ENCODE results near the gene ADGB.
"Not testable (repeated sequence)": the region's sequence is repeated elsewhere in the genome, so short reads cannot be mapped to it uniquely, and the experiment has no call there.

ADGB gene

GRCh38 chr6:146850238-146850896 lies 251.6 kb downstream of the ADGB start:
- Histone ChIP-seq H3K36me3 (ENCODE audit: control insufficient read depth in 2 of 2, insufficient read depth in 2 of 2, low read length in 2 of 2) (no peaks in the 10 kb centered on the region), H3K27ac (ENCODE audit: low read length) (no peak overlapping the region)

GRCh38 chr6:146850981-146851380 lies 252.2 kb downstream of the ADGB start:
- Histone ChIP-seq H3K9me3 (ENCODE audit: control insufficient read depth in 2 of 2, low read length in 2 of 2) (no peaks in the 10 kb centered on the region), H3K27ac (ENCODE audit: low read length) (no peak overlapping the region), H3K27me3 (ENCODE audit: control insufficient read depth in 1 of 2, insufficient read depth in 2 of 2, low read length in 2 of 2) (no peaks in the 10 kb centered on the region)

More at GRCh38 chr6:146850238-146850896, 251.6 kb downstream of the ADGB start:
- Histone ChIP-seq H3K9me3 (ENCODE audit: control insufficient read depth in 2 of 2, low read length in 2 of 2) (no peaks in the 10 kb centered on the region), H3K4me1 (ENCODE audit: control insufficient read depth, insufficient read depth, low read length) (no peaks in the 10 kb centered on the region), H3K27me3 (ENCODE audit: control insufficient read depth in 1 of 2, insufficient read depth in 2 of 2, low read length in 2 of 2) (no peaks in the 10 kb centered on the region), H3K4me3 (ENCODE audit: low read length in 2 of 2) (no peak overlapping the region), H3K9ac (ENCODE audit: low read length in 2 of 2) (no peak overlapping the region)

GRCh38 chr6:146851837-146852236 lies 253.1 kb downstream of the ADGB start:
- Histone ChIP-seq H3K9me3 (ENCODE audit: control insufficient read depth in 2 of 2, low read length in 2 of 2) (no peaks in the 10 kb centered on the region), H3K4me1 (ENCODE audit: control insufficient read depth, insufficient read depth, low read length) (no peaks in the 10 kb centered on the region), H3K4me3 (ENCODE audit: low read length in 2 of 2) (no peak overlapping the region), H3K27me3 (ENCODE audit: control insufficient read depth in 1 of 2, insufficient read depth in 2 of 2, low read length in 2 of 2) (no peaks in the 10 kb centered on the region), H3K27ac (ENCODE audit: low read length) (no peak overlapping the region), H3K9ac (ENCODE audit: low read length in 2 of 2) (no peak overlapping the region), H3K36me3 (ENCODE audit: control insufficient read depth in 2 of 2, insufficient read depth in 2 of 2, low read length in 2 of 2) (no peaks in the 10 kb centered on the region)

More at GRCh38 chr6:146850981-146851380, 252.2 kb downstream of the ADGB start:
- no peak overlapping the region for H3K4me3 ChIP-seq (ENCODE audit: low read length in 2 of 2)
- no peaks in the 10 kb centered on the region for H3K4me1 ChIP-seq (ENCODE audit: control insufficient read depth, insufficient read depth, low read length)
- no peak overlapping the region for H3K9ac ChIP-seq (ENCODE audit: low read length in 2 of 2)
- no peaks in the 10 kb centered on the region for H3K36me3 ChIP-seq (ENCODE audit: control insufficient read depth in 2 of 2, insufficient read depth in 2 of 2, low read length in 2 of 2)

DNA sequence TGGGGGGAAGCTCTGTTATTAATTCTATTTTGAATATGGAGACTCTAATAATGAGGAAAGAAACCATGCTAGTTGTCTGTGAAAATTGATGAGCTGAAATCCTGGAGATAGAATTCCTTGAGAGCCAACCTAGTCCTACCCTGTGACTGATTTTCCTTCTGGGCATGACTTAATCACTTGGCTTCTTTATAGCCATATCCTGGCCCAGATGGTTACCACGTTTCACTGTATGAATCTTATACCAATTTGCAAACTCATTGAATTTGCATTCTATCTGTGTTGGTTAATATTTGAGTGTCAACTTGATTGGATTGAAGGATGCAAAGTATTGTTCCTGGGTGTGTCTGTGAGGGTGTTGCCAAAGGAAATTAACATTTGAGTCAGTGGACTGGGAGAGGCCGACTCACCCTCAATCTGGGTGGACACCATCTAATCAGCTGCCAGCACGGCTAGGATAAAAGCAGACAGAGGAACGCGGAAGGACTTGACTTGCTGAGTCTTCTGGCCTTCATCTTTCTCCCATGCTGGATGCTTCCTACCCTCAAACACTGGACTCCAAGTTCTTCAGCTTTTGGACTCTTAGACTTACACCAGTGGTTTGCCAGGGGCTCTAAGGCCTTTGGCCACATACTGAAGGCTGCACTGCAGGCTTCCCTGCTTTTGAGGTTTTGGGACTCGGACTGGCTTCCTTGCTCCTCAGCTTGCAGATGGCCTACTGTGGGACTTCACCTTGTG lies 255.9 kb downstream of the ADGB start:
- H3K36me3 ChIP-seq (ENCODE audit: control insufficient read depth in 2 of 2, insufficient read depth in 2 of 2, low read length in 2 of 2); H3K9me3 ChIP-seq (ENCODE audit: control insufficient read depth in 2 of 2, low read length in 2 of 2); H3K4me1 ChIP-seq (ENCODE audit: control insufficient read depth, insufficient read depth, low read length); H3K27ac ChIP-seq (ENCODE audit: low read length); H3K4me3 ChIP-seq (ENCODE audit: low read length in 2 of 2); H3K27me3 ChIP-seq (ENCODE audit: control insufficient read depth in 1 of 2, insufficient read depth in 2 of 2, low read length in 2 of 2); H3K9ac ChIP-seq (ENCODE audit: low read length in 2 of 2): not testable (repeated sequence)

DNA sequence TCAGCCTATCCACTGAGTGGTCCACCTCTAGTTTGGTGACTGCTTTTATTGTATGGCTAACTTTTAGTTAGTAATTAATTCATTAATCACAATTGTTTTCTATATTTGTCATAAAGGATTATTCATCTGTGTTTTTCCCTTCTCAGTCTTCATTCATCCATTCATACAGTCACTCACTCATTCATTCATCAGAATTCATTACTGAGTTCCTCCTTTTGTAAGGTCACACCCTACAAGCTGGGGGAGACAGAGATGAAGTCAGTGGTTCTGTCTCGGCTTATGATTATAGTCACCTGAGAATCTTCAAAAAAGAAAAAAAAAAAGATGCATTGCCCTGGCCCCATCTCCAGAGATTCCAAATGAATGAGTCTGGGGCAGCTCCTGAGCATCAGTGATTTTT lies 257.1 kb downstream of the ADGB start:
- Histone ChIP-seq H3K4me1 (ENCODE audit: control insufficient read depth, insufficient read depth, low read length) (peaks cover 4% of the 10 kb centered on the region), H3K4me3 (ENCODE audit: low read length in 2 of 2) (no peak overlapping the region), H3K9ac (ENCODE audit: low read length in 2 of 2) (no peak overlapping the region), H3K36me3 (ENCODE audit: control insufficient read depth in 2 of 2, insufficient read depth in 2 of 2, low read length in 2 of 2) (no peaks in the 10 kb centered on the region), H3K9me3 (ENCODE audit: control insufficient read depth in 2 of 2, low read length in 2 of 2) (no peaks in the 10 kb centered on the region), H3K27me3 (ENCODE audit: control insufficient read depth in 1 of 2, insufficient read depth in 2 of 2, low read length in 2 of 2) (no peaks in the 10 kb centered on the region), H3K27ac (ENCODE audit: low read length) (no peak overlapping the region)

DNA sequence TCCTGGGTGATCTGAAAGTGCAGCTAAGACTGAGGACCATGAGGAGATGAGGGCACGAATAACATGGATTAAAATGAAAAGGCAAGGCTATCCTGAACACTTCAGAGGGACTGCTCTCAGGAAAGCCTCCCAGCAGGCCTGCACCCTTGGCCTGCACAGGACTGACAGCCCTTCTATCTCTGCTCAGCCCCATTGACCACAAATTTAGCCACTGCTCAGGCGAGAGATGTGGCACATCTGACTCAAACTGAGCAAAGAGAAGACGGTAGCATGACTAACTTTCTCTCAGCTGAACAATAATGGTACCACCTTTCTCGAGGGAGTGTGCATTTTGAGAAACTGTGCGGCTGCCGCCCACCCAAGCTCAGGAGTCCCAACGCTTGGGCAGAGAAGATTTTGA lies 257.5 kb downstream of the ADGB start:
- Histone ChIP-seq H3K27ac (ENCODE audit: low read length) (no peak overlapping the region), H3K36me3 (ENCODE audit: control insufficient read depth in 2 of 2, insufficient read depth in 2 of 2, low read length in 2 of 2) (no peaks in the 10 kb centered on the region), H3K9me3 (ENCODE audit: control insufficient read depth in 2 of 2, low read length in 2 of 2) (no peaks in the 10 kb centered on the region), H3K4me3 (ENCODE audit: low read length in 2 of 2) (no peak overlapping the region), H3K9ac (ENCODE audit: low read length in 2 of 2) (no peak overlapping the region), H3K27me3 (ENCODE audit: control insufficient read depth in 1 of 2, insufficient read depth in 2 of 2, low read length in 2 of 2) (no peaks in the 10 kb centered on the region), H3K4me1 (ENCODE audit: control insufficient read depth, insufficient read depth, low read length) (peaks cover 4% of the 10 kb centered on the region)

DNA sequence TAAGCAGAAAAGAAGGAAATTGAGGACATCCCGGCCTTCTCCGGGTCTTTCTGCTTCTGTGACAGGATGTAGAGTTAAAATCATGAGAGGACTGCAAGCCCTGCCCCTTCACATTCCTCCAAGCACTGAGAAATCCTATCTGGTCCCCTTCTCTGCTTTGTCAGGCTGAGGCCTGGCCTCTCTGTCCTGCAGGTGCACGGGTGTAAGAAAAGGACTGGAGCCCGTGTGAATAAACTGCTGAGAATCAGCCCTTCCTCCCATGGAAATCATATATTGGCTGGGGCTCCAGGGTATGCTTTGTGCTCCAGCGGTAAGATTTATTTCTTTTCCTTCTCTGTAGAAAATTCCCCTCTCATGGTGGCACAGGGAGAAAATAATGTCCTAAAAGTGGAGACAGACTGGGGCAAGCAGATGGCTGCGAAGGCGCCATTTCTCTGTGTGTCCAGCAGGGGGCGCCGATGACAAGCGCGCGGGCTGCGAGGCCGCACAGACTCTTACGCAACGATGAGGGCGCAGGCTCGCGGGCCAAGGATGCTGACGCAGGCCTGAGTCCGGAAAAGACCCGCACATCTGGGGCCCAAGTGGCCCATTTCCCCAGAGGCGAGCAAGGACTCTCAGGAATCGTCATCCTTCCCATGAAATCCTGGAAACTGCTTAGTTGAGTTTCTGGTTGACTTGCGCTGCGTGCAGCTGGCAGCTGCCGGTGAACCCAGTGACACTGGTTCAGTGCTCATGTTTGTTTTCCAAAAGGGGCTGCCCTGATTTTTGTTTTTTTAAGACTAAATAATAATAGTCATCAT lies 258.6 kb downstream of the ADGB start:
- H3K9ac ChIP-seq (ENCODE audit: low read length in 2 of 2), result peak overlapping the region; percentile 33 to 75
- no peaks in the 10 kb centered on the region for H3K36me3 ChIP-seq (ENCODE audit: control insufficient read depth in 2 of 2, insufficient read depth in 2 of 2, low read length in 2 of 2)
- H3K4me1 ChIP-seq (ENCODE audit: control insufficient read depth, insufficient read depth, low read length), result peaks cover 4% of the 10 kb centered on the region
- no peaks in the 10 kb centered on the region for H3K27me3 ChIP-seq (ENCODE audit: control insufficient read depth in 1 of 2, insufficient read depth in 2 of 2, low read length in 2 of 2)
- peak overlapping the region; percentile 53 for H3K27ac ChIP-seq (ENCODE audit: low read length)
- H3K9me3 ChIP-seq (ENCODE audit: control insufficient read depth in 2 of 2, low read length in 2 of 2), result no peaks in the 10 kb centered on the region
- peak overlapping the region; percentile 53 to 71 for H3K4me3 ChIP-seq (ENCODE audit: low read length in 2 of 2)

DNA sequence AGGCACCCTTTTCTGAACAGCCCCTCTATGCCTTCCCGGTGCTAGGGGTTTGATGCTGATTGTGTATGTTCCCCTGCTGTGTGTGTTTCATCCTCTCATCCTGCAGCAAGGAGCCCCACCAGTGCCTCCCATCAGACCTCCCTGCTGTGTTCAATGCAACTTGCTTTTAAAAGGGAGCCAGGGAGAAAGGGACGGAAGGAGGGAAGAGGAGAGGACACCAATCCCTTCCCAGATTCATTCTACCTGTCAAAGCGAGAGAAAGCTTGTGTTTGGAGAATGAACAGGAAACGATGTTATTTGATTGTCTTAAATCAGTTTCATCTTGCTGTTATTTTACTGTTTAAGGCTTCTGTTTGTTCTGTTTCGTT lies 259.2 kb downstream of the ADGB start:
- H3K9ac ChIP-seq (ENCODE audit: low read length in 2 of 2), result peak overlapping the region; percentile 33 to 75
- peaks cover 4% of the 10 kb centered on the region for H3K4me1 ChIP-seq (ENCODE audit: control insufficient read depth, insufficient read depth, low read length)
- H3K36me3 ChIP-seq (ENCODE audit: control insufficient read depth in 2 of 2, insufficient read depth in 2 of 2, low read length in 2 of 2), result no peaks in the 10 kb centered on the region
- peak overlapping the region; percentile 53 for H3K27ac ChIP-seq (ENCODE audit: low read length)
- H3K4me3 ChIP-seq (ENCODE audit: low read length in 2 of 2), result peak overlapping the region; percentile 53 to 71
- no peaks in the 10 kb centered on the region for H3K27me3 ChIP-seq (ENCODE audit: control insufficient read depth in 1 of 2, insufficient read depth in 2 of 2, low read length in 2 of 2)
- no peaks in the 10 kb centered on the region for H3K9me3 ChIP-seq (ENCODE audit: control insufficient read depth in 2 of 2, low read length in 2 of 2)

- Histone ChIP-seq H3K27me3 (ENCODE audit: control insufficient read depth in 1 of 2, insufficient read depth in 2 of 2, low read length in 2 of 2) (no peaks in the 10 kb centered on the region), H3K36me3 (ENCODE audit: control insufficient read depth in 2 of 2, insufficient read depth in 2 of 2, low read length in 2 of 2) (no peaks in the 10 kb centered on the region), H3K4me1 (ENCODE audit: control insufficient read depth, insufficient read depth, low read length) (peaks cover 4% of the 10 kb centered on the region), H3K27ac (ENCODE audit: low read length) (no peak overlapping the region), H3K4me3 (ENCODE audit: low read length in 2 of 2) (no peak overlapping the region), H3K9me3 (ENCODE audit: control insufficient read depth in 2 of 2, low read length in 2 of 2) (no peaks in the 10 kb centered on the region), H3K9ac (ENCODE audit: low read length in 2 of 2) (no peak overlapping the region)
These were observed 260.4 kb downstream of the ADGB start for GRCh38 chr6:146859206-146859605.

GRCh38 chr6:146859795-146860495 lies 261.2 kb downstream of the ADGB start:
- H3K9me3 ChIP-seq (ENCODE audit: control insufficient read depth in 2 of 2, low read length in 2 of 2), result no peaks in the 10 kb centered on the region
- H3K4me3 ChIP-seq (ENCODE audit: low read length in 2 of 2), result no peak overlapping the region
- no peak overlapping the region for H3K9ac ChIP-seq (ENCODE audit: low read length in 2 of 2)
- H3K27me3 ChIP-seq (ENCODE audit: control insufficient read depth in 1 of 2, insufficient read depth in 2 of 2, low read length in 2 of 2), result no peaks in the 10 kb centered on the region
- no peak overlapping the region for H3K27ac ChIP-seq (ENCODE audit: low read length)
- H3K36me3 ChIP-seq (ENCODE audit: control insufficient read depth in 2 of 2, insufficient read depth in 2 of 2, low read length in 2 of 2), result no peaks in the 10 kb centered on the region
- H3K4me1 ChIP-seq (ENCODE audit: control insufficient read depth, insufficient read depth, low read length), result peaks cover 4% of the 10 kb centered on the region
